Subcutaneous adipose tissue (tissue), 4 donors: Measurements from ENCODE around the gene KHDRBS2. TPM values are rescaled to one million over a fixed set of nuclear protein-coding genes. Genes with fewer than 3 reads are reported as not detected.

Experiments
- CTCF ChIP-seq: fragments of 450-650 bp; IDR thresholded peaks from one replicate; pipeline ENCODE4 v1.5.1; 2016; ENCODE audit warnings: low read depth, mild to moderate bottlenecking, control low read depth, antibody characterized with exemption, moderate library complexity
- total RNA-seq, 4 donors: library from RNA; depleted of rRNA; stranded (reverse); fragments of >200 nt; gene quantifications; one replicate each; pipeline ENCODE4 v1.1.0, GENCODE V29; 2016

The KHDRBS2 gene
- under 1 TPM in 2 of 4 donors, not detected in 2; 0.34 to 0.44 TPM for total RNA-seq

- no peak for TF ChIP-seq CTCF
These were observed at the start of gene KHDRBS2 for GRCh38 chr6:62285612-62286469. Gene KHDRBS2 (minus strand): TSS chr6:62286225.

- TF ChIP-seq CTCF: no peak
These were observed 42.6 kb upstream of the KHDRBS2 start for GRCh38 chr6:62328607-62329006.

GRCh38 chr6:62324834-62325233 lies 38.8 kb upstream of the KHDRBS2 start:
- TF ChIP-seq CTCF: no peak

GRCh38 chr6:62323818-62324431 lies 37.9 kb upstream of the KHDRBS2 start:
- no peak for TF ChIP-seq CTCF

GRCh38 chr6:62298745-62299392 lies 12.8 kb upstream of the KHDRBS2 start:
- no peak for TF ChIP-seq CTCF

GRCh38 chr6:62296541-62296940 lies 10.5 kb upstream of the KHDRBS2 start:
- TF ChIP-seq CTCF: no peak

- TF ChIP-seq CTCF: no peak
These were observed 2.9 kb upstream of the KHDRBS2 start for GRCh38 chr6:62288974-62289373.
